K562 (cell line): ENCODE measurements around the gene USP24. TPM values are rescaled to one million over a fixed set of nuclear protein-coding genes. Genes with fewer than 3 reads are reported as not detected.

Experiments
- ATAC-seq: fragments of 200-7000 bp; cut with Tn5 transposase; 3 replicates; pipeline ENCODE4 v1.9.1; 2020; ENCODE audit warnings: moderate library complexity
- BruUV-seq: library from RNA; stranded (reverse); fragments of 400-500 nt; replicated peaks from 2 replicates; lab custom pipeline; 2021; lab: Mats Ljungman, UMichigan
- CTCF ChIA-PET: fragments of 300-600 bp; formaldehyde crosslinking; extraction: SDS; loops from one replicate; lab custom pipeline; 2021; ENCODE audit warnings: low intra/inter-chr PET ratio; lab: Yijun Ruan, JAX
- POLR2A ChIA-PET: fragments of 300-600, 350-650 bp; sonication (Branson Sonifier 250); formaldehyde crosslinking; extraction: SDS; loops from one replicate; lab custom pipeline; 2021; ENCODE audit warnings: antibody characterized with exemption, inconsistent platforms; lab: Yijun Ruan, JAX
- DNase-seq, 4 experiments: peaks; one replicate each; pipeline versions ENCODE4 v3.0.0 to v3.0.0-alpha.2; 2011 to 2018; ENCODE audit warnings: low spot score in 3 of 4, mixed read lengths in 3 of 4; ENCODE audit errors: extremely low read depth in 1 of 4
- FAIRE-seq: peaks from 2 replicates; lab custom pipeline; 2011; peaks lifted over from hg19 to GRCh38; lab: Jason Lieb, UNC
- H2AFZ ChIP-seq: 2 replicates; pipeline ENCODE4 v1.6.0; 2011; ENCODE audit warnings: low read depth, low read length, control low read depth, inconsistent platforms
- H3K27ac ChIP-seq: fragments of 200-600 bp; 3 replicates; pipeline ENCODE4 v1.8.0; 2011; ENCODE audit warnings: low read depth, mild to moderate bottlenecking, control low read depth, inconsistent platforms, low read length, moderate library complexity, mixed read lengths; ENCODE audit errors: extremely low read depth
- H3K27me3 ChIP-seq, 2 experiments: fragments of 300-600 bp in 1 of 2; 2 replicates in 1 of 2; 3 replicates in 1 of 2; pipeline versions ENCODE4 v1.6.0 to v1.8.0; 2011; ENCODE audit warnings: inconsistent platforms in 2 of 2, low read length in 2 of 2, mild to moderate bottlenecking in 1 of 2, mixed read lengths in 1 of 2, moderate library complexity in 1 of 2; ENCODE audit not compliant: control insufficient read depth in 2 of 2, insufficient read depth in 2 of 2
- H3K36me3 ChIP-seq: fragments of 300-600 bp; 3 replicates; pipeline ENCODE4 v1.8.0; 2011; ENCODE audit warnings: mild to moderate bottlenecking, low read length, inconsistent platforms; ENCODE audit not compliant: control insufficient read depth, insufficient read depth
- H3K4me1 ChIP-seq, 2 experiments: fragments of 200-600 bp in 1 of 2; replicated peaks in 1 of 2; 2 replicates in 1 of 2; 3 replicates in 1 of 2; pipeline versions ENCODE4 v1.5.1 to v1.8.0; 2011; ENCODE audit warnings: inconsistent platforms in 2 of 2, low read length in 2 of 2, mild to moderate bottlenecking in 1 of 2, mixed read lengths in 1 of 2, moderate library complexity in 1 of 2; ENCODE audit not compliant: control insufficient read depth in 2 of 2, insufficient read depth in 2 of 2
- H3K4me2 ChIP-seq: 2 replicates; pipeline ENCODE4 v1.6.1; 2011; ENCODE audit warnings: low read length, control low read depth, inconsistent platforms, mixed read lengths; ENCODE audit not compliant: insufficient read depth
- H3K4me3 ChIP-seq: fragments of 200-600 bp; sonication (generic), shearing (Covaris generic); 2 replicates; pipeline ENCODE4 v1.5.1; 2016; ENCODE audit warnings: control low read depth, inconsistent platforms
- H3K79me2 ChIP-seq: fragments of 200-600 bp; 3 replicates; pipeline ENCODE4 v1.8.0; 2011; ENCODE audit warnings: low read length, inconsistent platforms; ENCODE audit not compliant: control insufficient read depth, insufficient read depth
- H3K9ac ChIP-seq, 2 experiments: 2 replicates each; pipeline versions ENCODE4 v1.6.0 to v1.6.1; 2011; ENCODE audit warnings: low read depth in 2 of 2, low read length in 2 of 2, control low read depth in 1 of 2, inconsistent platforms in 1 of 2, mild to moderate bottlenecking in 1 of 2, mixed read lengths in 1 of 2; ENCODE audit not compliant: insufficient read depth in 1 of 2
- H3K9me1 ChIP-seq: one replicate; pipeline ENCODE4 v1.6.0; 2011; ENCODE audit warnings: inconsistent platforms, mild to moderate bottlenecking, low read length, moderate library complexity; ENCODE audit not compliant: control insufficient read depth, insufficient read depth
- H3K9me3 ChIP-seq: replicated peaks from 2 replicates; pipeline ENCODE4 v1.5.1; 2011; ENCODE audit warnings: low read depth, low read length, inconsistent platforms; ENCODE audit not compliant: control insufficient read depth, insufficient read depth
- H4K20me1 ChIP-seq: replicated peaks from 2 replicates; pipeline ENCODE4 v1.6.1; 2011; ENCODE audit warnings: low read length, inconsistent platforms, mixed read lengths; ENCODE audit not compliant: control insufficient read depth, insufficient read depth
- FIP1L1 ChIP-seq: fragments of 200-400 bp; formaldehyde crosslinking; IDR thresholded peaks from 2 replicates; pipeline ENCODE4 v1.6.1; 2018; ENCODE audit warnings: mild to moderate bottlenecking, low read depth, low read length; ENCODE audit not compliant: poor library complexity, severe bottlenecking
- MYC ChIP-seq, 2 experiments: fragments of 250-450 bp in 1 of 2; sonication (Bioruptor Pico) in 1 of 2; IDR thresholded peaks; 2 replicates each; pipeline versions ENCODE4 v1.5.1 to v1.6.1; 2012 to 2021; ENCODE audit warnings: low read depth in 2 of 2, borderline replicate concordance in 1 of 2, improper control_type of control experiment in 1 of 2, low read length in 1 of 2, mild to moderate bottlenecking in 1 of 2, moderate library complexity in 1 of 2
- NFIC ChIP-seq: fragments of 450-650 bp; IDR thresholded peaks from 2 replicates; pipeline ENCODE4 v1.6.1; 2017; ENCODE audit warnings: mild to moderate bottlenecking, inconsistent platforms
- SIN3B ChIP-seq: fragments of 450-650 bp; IDR thresholded peaks from 2 replicates; pipeline ENCODE4 v1.6.1; 2017; ENCODE audit warnings: low read depth, mild to moderate bottlenecking, moderate library complexity
- TCF3 ChIP-seq: sonication (generic); formaldehyde crosslinking; IDR thresholded peaks from 2 replicates; pipeline ENCODE4 v1.4.0; 2020; ENCODE audit warnings: mild to moderate bottlenecking, missing genetic modification reagents
- ZBED1 ChIP-seq: IDR thresholded peaks from 2 replicates; pipeline ENCODE4 v1.6.1; 2014
- ZNF124 ChIP-seq: sonication (generic); formaldehyde crosslinking; IDR thresholded peaks from 2 replicates; pipeline ENCODE4 v1.8.1; 2022; ENCODE audit warnings: missing genetic modification reagents
- WGBS: fragments of 100-300 bp; shearing (Covaris generic); methylation state at CpG from one replicate; pipeline ENCODE4 v1.1.6; 2016; ENCODE audit warnings: low coverage, mixed read lengths; ENCODE audit not compliant: insufficient coverage; ENCODE audit errors: missing lambda C conversion rate; 5-methylcytosine and 5-hydroxymethylcytosine counted together
- in situ Hi-C: fragments of 300-500 bp; cut with MboI; formaldehyde crosslinking; loops from 4 replicates; pipeline ENCODE4 v1.15.0; 2018; ENCODE audit warnings: inconsistent platforms, mixed read lengths
- intact Hi-C: fragments of 100-400 bp; cut with micrococcal nuclease; formaldehyde crosslinking; loops from 2 replicates; pipeline ENCODE4 v1.14.2; 2022
- polyA plus RNA-seq, 8 experiments: library from polyadenylated mRNA; depleted of rRNA in 4 of 8; stranded (reverse) in 5 of 8; unstranded in 3 of 8; fragments of >200 nt; fragmentation: Nextera tagmentation in 2 of 8; fragmentation: Illumina TruSeq in 1 of 8; extraction: Ambion mirVana in 2 of 8; extraction: Trizol in 1 of 8; gene quantifications; 2 replicates each; pipeline versions ENCODE4 v1.2.1 to v1.2.3, GENCODE V29; 2011 to 2014; ENCODE audit warnings: inconsistent platforms in 1 of 8, missing spikeins in 1 of 8
- total RNA-seq, 7 experiments: library from RNA; depleted of rRNA in 6 of 7; stranded (reverse); fragments of >200 nt in 6 of 7; fragmentation: Illumina TruSeq in 2 of 7; extraction: Trizol in 2 of 7; gene quantifications; 2 replicates each; pipeline versions ENCODE4 v1.2.1 to v1.2.3, GENCODE V29; 2011 to 2021; ENCODE audit warnings: low replicate concordance in 1 of 7
- TF ChIP-seq, protein P1 (sequence below): fragments of 450-650 bp; IDR thresholded peaks from 2 replicates; pipeline ENCODE4 v1.6.1; 2018; ENCODE audit not compliant: partially characterized antibody
- TF ChIP-seq, protein P2 (sequence below): sonication (generic); IDR thresholded peaks from 2 replicates; pipeline ENCODE4 v1.6.1; 2016

Gene USP24
- total and polyA plus RNA-seq, 9 of the 15 experiments (the other 6 are each of a cell fraction or from before 2014, with no cell fraction given) = 7.7 to 62.6 (median 36.8) TPM

DNA sequence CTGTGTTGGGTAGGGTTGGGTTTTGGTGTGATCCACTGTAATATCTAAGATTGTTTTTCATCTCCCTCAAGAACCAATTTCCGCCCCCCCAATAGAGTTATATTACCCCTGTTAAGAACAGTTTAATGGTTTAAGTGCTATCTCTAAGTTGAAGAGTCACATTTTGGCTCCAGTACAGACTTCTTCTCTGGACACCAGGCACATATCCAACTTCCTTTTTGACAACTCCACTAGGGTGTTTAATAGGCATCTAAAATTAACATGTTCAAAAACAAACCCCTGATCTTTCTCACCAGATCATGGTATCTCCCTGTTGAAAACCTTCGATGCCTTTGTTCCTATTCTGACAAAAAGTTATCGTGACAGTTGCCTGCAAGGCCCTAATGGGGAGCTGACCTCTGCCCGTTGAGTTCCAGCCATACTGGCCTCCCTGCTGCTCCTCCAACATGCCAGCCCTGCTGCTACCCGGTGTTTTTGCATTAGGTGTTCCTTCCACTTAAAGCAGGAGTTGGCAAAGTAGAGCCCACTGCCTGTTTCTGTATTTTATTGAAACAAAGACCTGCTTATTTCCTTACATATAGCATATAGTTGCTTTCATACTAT is 18.6 kb downstream of the USP24 start:
- Histone ChIP-seq H3K79me2 (peaks cover 92% of the 10 kb centered on the region), H3K27ac (peak overlapping the region; percentile 75), H3K27me3 (no peaks in the 10 kb centered on the region), H3K9me3 (0 out of 2 replicates have a peak, but pooled peaks cover 4% of the 10 kb centered on the region), H3K4me3 (no peak overlapping the region), H3K9me1 (no peaks in the 10 kb centered on the region), H4K20me1 (no peaks in the 10 kb centered on the region), H3K4me2 (peak overlapping the region; percentile 66), H3K36me3 (peaks cover 43% of the 10 kb centered on the region), H3K9ac (peak overlapping the region; percentile 19 to 74; a peak in 2 of 4 replicates), H3K4me1 (peaks cover 17 to 68% of the 10 kb centered on the region in 2 experiments), H2AFZ (no peak overlapping the region)
- ATAC-seq (peak; percentile 43), DNase-seq (peak in 2 of 4 experiments; percentile 23 to 55), FAIRE-seq (peak; percentile 49)
- ChIA-PET CTCF (no interaction called here), POLR2A (interaction anchor here (0.8 to 2.7 kb wide), 8 partner anchors 9 to 17 kb away, joined by 3 to 16 read pairs (median 6); no protein-coding TSS in a partner anchor)
- WGBS = 5% methylated on average over 5 of the region's 5 CpGs
- TF ChIP-seq ZBED1 (peak; percentile 81; the same call in 1 of the 2 replicates), TCF3 (0 out of 2 replicates have a peak, but pooled peaks have one; percentile 10), MYC (IDR thresholded peaks at IDR 0.05; ENCODE audit: low read depth, low read length) (0 out of 2 replicates have a peak, but pooled peaks have one; percentile 11), MYC (CRISPR knock-in tag; IDR thresholded peaks at IDR 0.05; ENCODE audit: borderline replicate concordance, low read depth) (no peak), ZNF124 (CRISPR knock-in tag) (no peak), FIP1L1 (no peak), SIN3B (0 out of 2 replicates have a peak, but pooled peaks have one; percentile 32), NFIC (peak; percentile 30; the same call in 1 of the 2 replicates)
- TF ChIP-seq, protein P1, sequence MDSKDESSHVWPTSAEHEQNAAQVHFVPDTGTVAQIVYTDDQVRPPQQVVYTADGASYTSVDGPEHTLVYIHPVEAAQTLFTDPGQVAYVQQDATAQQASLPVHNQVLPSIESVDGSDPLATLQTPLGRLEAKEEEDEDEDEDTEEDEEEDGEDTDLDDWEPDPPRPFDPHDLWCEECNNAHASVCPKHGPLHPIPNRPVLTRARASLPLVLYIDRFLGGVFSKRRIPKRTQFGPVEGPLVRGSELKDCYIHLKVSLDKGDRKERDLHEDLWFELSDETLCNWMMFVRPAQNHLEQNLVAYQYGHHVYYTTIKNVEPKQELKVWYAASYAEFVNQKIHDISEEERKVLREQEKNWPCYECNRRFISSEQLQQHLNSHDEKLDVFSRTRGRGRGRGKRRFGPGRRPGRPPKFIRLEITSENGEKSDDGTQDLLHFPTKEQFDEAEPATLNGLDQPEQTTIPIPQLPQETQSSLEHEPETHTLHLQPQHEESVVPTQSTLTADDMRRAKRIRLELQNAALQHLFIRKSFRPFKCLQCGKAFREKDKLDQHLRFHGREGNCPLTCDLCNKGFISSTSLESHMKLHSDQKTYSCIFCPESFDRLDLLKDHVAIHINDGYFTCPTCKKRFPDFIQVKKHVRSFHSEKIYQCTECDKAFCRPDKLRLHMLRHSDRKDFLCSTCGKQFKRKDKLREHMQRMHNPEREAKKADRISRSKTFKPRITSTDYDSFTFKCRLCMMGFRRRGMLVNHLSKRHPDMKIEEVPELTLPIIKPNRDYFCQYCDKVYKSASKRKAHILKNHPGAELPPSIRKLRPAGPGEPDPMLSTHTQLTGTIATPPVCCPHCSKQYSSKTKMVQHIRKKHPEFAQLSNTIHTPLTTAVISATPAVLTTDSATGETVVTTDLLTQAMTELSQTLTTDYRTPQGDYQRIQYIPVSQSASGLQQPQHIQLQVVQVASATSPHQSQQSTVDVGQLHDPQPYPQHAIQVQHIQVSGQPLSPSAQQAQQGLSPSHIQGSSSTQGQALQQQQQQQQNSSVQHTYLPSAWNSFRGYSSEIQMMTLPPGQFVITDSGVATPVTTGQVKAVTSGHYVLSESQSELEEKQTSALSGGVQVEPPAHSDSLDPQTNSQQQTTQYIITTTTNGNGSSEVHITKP = peak; percentile 23
- TF ChIP-seq, protein P2, sequence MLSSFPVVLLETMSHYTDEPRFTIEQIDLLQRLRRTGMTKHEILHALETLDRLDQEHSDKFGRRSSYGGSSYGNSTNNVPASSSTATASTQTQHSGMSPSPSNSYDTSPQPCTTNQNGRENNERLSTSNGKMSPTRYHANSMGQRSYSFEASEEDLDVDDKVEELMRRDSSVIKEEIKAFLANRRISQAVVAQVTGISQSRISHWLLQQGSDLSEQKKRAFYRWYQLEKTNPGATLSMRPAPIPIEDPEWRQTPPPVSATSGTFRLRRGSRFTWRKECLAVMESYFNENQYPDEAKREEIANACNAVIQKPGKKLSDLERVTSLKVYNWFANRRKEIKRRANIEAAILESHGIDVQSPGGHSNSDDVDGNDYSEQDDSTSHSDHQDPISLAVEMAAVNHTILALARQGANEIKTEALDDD = peak; percentile 72
- BruUV-seq = no TSS peak
- in situ Hi-C loops = no loop called here
- intact Hi-C loops = no loop called here
